ENCODE measurements around the gene WFDC2. TPM values are rescaled to one million over a fixed set of nuclear protein-coding genes. Genes with fewer than 3 reads are reported as not detected.

WFDC2 gene
- total and polyA plus RNA-seq, 2 of the 13 experiments (the other 11 are each of a cell fraction or from before 2014, with no cell fraction given) = 0.33 TPM; not detected in 1

DNA sequence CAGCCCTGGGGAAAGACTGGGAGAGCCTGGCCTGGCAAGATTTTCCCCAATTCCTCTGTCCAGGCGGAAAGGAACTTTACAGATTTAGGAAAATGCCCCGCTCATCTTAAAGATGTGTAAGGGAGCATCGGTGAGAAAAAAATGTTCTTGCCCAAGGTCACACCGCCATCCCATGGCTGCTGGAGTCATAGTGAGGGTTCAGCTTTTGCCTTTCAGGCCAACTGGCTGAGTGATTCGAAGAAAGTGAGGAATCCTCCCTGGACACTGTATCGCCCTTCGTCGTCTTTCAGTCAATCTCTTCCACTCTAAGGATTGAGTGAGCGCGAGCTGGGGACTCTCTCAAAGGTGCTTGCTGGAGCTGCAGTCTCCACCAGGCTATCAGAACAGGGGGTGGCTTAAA, 1.4 kb downstream of the WFDC2 start (continued):
- TF ChIP-seq STAG1 (CRISPR knock-in tag; IDR thresholded peaks at IDR 0.05) (peak; percentile 45; the same call in 1 of the 2 replicates), ZNF350 (CRISPR knock-in tag; IDR thresholded peaks at IDR 0.05; ENCODE audit: borderline replicate concordance, low read depth) (no peak), ZNF816 (CRISPR knock-in tag; IDR thresholded peaks at IDR 0.05; ENCODE audit: borderline replicate concordance) (no peak), DR1 (CRISPR knock-in tag; IDR thresholded peaks at IDR 0.05) (no peak; the same call in 1 of the 2 replicates), PRDM15 (CRISPR knock-in tag; IDR thresholded peaks at IDR 0.05) (0 out of 2 replicates have a peak, but pooled peaks have one; percentile 28), ZNF34 (CRISPR knock-in tag; IDR thresholded peaks at IDR 0.05; ENCODE audit: borderline replicate concordance) (no peak), NKX3-1 (CRISPR knock-in tag; IDR thresholded peaks at IDR 0.05) (no peak), ZNF772 (CRISPR knock-in tag; IDR thresholded peaks at IDR 0.05) (0 out of 2 replicates have a peak, but pooled peaks have one; percentile 30), KMT2A (CRISPR knock-in tag; IDR thresholded peaks at IDR 0.05) (no peak), KLF15 (CRISPR knock-in tag; IDR thresholded peaks at IDR 0.05; ENCODE audit: borderline replicate concordance) (0 out of 2 replicates have a peak, but pooled peaks have one; percentile 3), PAWR (CRISPR knock-in tag; IDR thresholded peaks at IDR 0.05; ENCODE audit: borderline replicate concordance) (no peak), ZBTB49 (CRISPR knock-in tag; IDR thresholded peaks at IDR 0.05; ENCODE audit: borderline replicate concordance) (no peak), MBNL3 (CRISPR knock-in tag; conservative IDR thresholded peaks at IDR 0.05) (no peak)
- TF ChIP-seq, protein P1, sequence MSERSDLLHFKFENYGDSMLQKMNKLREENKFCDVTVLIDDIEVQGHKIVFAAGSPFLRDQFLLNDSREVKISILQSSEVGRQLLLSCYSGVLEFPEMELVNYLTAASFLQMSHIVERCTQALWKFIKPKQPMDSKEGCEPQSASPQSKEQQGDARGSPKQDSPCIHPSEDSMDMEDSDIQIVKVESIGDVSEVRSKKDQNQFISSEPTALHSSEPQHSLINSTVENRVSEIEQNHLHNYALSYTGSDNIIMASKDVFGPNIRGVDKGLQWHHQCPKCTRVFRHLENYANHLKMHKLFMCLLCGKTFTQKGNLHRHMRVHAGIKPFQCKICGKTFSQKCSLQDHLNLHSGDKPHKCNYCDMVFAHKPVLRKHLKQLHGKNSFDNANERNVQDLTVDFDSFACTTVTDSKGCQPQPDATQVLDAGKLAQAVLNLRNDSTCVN (CRISPR knock-in tag; IDR thresholded peaks at IDR 0.05; ENCODE audit: borderline replicate concordance) = no peak
- TF ChIP-seq, protein P2, sequence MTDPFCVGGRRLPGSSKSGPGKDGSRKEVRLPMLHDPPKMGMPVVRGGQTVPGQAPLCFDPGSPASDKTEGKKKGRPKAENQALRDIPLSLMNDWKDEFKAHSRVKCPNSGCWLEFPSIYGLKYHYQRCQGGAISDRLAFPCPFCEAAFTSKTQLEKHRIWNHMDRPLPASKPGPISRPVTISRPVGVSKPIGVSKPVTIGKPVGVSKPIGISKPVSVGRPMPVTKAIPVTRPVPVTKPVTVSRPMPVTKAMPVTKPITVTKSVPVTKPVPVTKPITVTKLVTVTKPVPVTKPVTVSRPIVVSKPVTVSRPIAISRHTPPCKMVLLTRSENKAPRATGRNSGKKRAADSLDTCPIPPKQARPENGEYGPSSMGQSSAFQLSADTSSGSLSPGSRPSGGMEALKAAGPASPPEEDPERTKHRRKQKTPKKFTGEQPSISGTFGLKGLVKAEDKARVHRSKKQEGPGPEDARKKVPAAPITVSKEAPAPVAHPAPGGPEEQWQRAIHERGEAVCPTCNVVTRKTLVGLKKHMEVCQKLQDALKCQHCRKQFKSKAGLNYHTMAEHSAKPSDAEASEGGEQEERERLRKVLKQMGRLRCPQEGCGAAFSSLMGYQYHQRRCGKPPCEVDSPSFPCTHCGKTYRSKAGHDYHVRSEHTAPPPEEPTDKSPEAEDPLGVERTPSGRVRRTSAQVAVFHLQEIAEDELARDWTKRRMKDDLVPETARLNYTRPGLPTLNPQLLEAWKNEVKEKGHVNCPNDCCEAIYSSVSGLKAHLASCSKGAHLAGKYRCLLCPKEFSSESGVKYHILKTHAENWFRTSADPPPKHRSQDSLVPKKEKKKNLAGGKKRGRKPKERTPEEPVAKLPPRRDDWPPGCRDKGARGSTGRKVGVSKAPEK (CRISPR knock-in tag; IDR thresholded peaks at IDR 0.05; ENCODE audit: borderline replicate concordance) = no peak
- TF ChIP-seq, protein P3, sequence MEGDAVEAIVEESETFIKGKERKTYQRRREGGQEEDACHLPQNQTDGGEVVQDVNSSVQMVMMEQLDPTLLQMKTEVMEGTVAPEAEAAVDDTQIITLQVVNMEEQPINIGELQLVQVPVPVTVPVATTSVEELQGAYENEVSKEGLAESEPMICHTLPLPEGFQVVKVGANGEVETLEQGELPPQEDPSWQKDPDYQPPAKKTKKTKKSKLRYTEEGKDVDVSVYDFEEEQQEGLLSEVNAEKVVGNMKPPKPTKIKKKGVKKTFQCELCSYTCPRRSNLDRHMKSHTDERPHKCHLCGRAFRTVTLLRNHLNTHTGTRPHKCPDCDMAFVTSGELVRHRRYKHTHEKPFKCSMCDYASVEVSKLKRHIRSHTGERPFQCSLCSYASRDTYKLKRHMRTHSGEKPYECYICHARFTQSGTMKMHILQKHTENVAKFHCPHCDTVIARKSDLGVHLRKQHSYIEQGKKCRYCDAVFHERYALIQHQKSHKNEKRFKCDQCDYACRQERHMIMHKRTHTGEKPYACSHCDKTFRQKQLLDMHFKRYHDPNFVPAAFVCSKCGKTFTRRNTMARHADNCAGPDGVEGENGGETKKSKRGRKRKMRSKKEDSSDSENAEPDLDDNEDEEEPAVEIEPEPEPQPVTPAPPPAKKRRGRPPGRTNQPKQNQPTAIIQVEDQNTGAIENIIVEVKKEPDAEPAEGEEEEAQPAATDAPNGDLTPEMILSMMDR (CRISPR knock-in tag; IDR thresholded peaks at IDR 0.05) = peak; percentile 41

Data from HepG2 (cell line).